Transverse colon (tissue), 4 donors: ENCODE results near the gene PRDM2.

Experiments
- POLR2A ChIP-seq: fragments of 450-650 bp; IDR thresholded peaks from one replicate; pipeline ENCODE4 v1.6.1; 2016; ENCODE audit warnings: antibody characterized with exemption, mild to moderate bottlenecking, moderate library complexity
- POLR2AphosphoS5 ChIP-seq, 3 donors: sonication (generic); formaldehyde crosslinking; IDR thresholded peaks; one replicate each; pipeline ENCODE4 v1.6.1; 2016; ENCODE audit warnings: antibody characterized with exemption in 3 of 3
- TF ChIP-seq, protein P1 (sequence below), 5 experiments: fragments of 200-600 bp in 3 of 5; fragments of 450-650 bp in 2 of 5; sonication (generic) in 3 of 5; IDR thresholded peaks; 1 replicate in 2 of 5; 2 replicates in 3 of 5; pipeline ENCODE4 v1.5.1; 2016 to 2017; ENCODE audit warnings: antibody characterized with exemption in 5 of 5, inconsistent platforms in 3 of 5, mild to moderate bottlenecking in 2 of 5, moderate library complexity in 1 of 5

DNA sequence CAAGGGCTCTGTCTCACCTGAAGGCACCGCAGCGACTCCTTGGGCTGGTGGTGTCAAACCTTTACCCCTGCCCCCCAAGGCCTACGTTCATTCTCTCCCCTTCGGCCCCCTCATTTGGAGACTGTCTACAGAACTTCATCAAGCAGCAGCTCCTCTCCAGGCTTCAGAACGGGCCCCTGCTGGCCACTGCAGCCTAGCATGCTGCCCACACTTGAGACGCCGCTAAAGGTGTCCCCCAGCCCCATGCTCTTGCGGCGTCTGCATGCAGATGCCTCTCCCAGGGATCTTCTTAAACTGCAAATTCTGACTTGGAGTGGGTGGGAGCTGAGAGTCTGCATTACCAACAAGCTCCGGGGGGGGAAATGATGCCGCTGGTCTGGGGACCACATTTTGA, 104.2 kb downstream of the PRDM2 start:
- TF ChIP-seq, protein P1, sequence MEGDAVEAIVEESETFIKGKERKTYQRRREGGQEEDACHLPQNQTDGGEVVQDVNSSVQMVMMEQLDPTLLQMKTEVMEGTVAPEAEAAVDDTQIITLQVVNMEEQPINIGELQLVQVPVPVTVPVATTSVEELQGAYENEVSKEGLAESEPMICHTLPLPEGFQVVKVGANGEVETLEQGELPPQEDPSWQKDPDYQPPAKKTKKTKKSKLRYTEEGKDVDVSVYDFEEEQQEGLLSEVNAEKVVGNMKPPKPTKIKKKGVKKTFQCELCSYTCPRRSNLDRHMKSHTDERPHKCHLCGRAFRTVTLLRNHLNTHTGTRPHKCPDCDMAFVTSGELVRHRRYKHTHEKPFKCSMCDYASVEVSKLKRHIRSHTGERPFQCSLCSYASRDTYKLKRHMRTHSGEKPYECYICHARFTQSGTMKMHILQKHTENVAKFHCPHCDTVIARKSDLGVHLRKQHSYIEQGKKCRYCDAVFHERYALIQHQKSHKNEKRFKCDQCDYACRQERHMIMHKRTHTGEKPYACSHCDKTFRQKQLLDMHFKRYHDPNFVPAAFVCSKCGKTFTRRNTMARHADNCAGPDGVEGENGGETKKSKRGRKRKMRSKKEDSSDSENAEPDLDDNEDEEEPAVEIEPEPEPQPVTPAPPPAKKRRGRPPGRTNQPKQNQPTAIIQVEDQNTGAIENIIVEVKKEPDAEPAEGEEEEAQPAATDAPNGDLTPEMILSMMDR (IDR thresholded peaks at IDR 0.05), result no peak
- TF ChIP-seq POLR2A (no peak), POLR2AphosphoS5 (IDR thresholded peaks at IDR 0.05) (no peak)
